AG10803 (cell line): Measurements from ENCODE around the gene EIF5.

Experiments used
- DNase-seq: peaks from one replicate; pipeline ENCODE4 v3.0.0; 2010; ENCODE audit warnings: low read depth
- H3K4me3 ChIP-seq: 2 replicates; pipeline ENCODE4 v1.5.1; 2011; ENCODE audit warnings: mild to moderate bottlenecking, low read length, control low read depth
- TF ChIP-seq, protein P1 (sequence below): conservative IDR thresholded peaks from 2 replicates; pipeline ENCODE4 v1.5.1; 2011; ENCODE audit warnings: mild to moderate bottlenecking, low read length, control low read depth, inconsistent platforms

Gene EIF5

DNA sequence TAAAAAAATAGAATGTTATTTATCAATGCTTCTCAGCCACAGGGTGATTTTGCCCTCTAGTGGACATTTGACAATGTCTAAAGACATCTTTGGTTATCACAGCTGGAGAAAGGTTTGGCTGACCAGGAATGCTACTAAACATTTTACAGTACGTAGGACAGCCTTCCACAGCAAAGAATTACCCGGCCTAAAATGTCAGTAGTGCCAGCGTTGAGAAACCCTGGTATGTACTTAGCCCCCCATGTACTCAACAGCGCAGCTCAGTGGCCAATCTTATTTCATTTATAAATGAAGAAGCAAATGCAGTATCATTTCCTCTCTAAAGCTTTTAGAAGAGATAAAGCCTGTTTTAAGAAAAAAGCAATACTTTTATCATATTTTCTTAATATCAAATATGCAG lies 57.0 kb downstream of the EIF5 start:
- TF ChIP-seq, protein P1, sequence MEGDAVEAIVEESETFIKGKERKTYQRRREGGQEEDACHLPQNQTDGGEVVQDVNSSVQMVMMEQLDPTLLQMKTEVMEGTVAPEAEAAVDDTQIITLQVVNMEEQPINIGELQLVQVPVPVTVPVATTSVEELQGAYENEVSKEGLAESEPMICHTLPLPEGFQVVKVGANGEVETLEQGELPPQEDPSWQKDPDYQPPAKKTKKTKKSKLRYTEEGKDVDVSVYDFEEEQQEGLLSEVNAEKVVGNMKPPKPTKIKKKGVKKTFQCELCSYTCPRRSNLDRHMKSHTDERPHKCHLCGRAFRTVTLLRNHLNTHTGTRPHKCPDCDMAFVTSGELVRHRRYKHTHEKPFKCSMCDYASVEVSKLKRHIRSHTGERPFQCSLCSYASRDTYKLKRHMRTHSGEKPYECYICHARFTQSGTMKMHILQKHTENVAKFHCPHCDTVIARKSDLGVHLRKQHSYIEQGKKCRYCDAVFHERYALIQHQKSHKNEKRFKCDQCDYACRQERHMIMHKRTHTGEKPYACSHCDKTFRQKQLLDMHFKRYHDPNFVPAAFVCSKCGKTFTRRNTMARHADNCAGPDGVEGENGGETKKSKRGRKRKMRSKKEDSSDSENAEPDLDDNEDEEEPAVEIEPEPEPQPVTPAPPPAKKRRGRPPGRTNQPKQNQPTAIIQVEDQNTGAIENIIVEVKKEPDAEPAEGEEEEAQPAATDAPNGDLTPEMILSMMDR, result peak; percentile 72
- no peak overlapping the region for H3K4me3 ChIP-seq
- DNase-seq, result peak; percentile 92

DNA sequence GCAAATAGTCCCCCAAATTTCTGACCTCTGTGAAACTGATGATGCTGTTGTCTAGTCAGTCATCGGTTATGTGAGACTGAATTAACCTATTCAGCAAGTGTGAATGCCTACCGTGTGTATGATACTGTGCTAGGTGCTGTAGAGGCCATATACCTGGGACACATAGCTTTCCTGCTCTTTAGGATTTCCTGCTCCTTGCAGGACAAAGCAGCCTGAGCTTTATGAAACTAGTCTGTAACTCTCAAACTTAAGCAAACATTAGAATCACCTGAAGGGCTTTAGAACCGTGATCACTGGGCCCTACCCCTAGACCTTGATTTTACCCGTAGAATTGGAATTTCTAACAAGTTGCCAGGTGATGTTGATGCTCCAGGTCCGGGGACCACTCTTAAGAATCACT lies 58.1 kb downstream of the EIF5 start:
- TF ChIP-seq, protein P1, result no peak
- no peak overlapping the region for H3K4me3 ChIP-seq
- DNase-seq, result no peak

DNA sequence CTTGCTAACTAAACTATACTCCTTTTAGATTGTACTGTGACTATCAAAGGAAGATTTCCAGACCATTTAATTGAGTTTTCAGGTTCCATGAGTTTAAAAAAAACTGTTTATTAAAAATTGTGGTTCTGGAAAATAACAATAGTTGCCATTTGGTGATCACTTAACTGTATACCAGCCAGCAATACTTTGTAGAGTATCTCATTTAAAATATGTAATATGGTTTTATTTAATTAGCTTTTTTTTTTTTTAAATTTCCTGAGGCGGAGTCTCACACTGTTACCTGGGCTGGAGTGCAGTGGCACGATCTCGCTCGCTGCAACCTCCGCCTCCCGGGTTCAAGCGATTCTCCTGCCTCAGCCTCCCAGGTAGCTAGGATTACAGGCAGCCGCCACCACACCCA lies 58.5 kb downstream of the EIF5 start:
- TF ChIP-seq, protein P1, result no peak
- H3K4me3 ChIP-seq, result no peak overlapping the region
- DNase-seq, result no peak

DNA sequence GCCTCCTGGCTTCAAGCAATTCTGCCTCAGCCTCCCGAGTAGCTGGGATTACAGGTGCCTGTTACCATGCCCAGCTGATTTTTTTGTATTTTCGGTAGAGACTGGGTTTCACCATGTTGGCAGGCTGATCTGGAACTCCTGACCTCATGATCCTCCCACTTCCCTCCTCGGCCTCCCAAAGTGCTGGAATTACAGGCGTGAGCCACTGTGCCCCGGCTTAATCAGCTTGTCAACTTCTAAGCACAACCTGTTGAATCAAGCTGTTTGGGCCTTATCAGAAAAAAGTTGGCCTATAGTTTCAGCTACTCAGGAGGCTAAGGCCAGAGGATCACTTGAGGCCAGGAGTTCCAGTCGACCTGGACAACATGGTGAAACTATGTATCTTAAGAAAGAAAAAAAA lies 59.0 kb downstream of the EIF5 start:
- TF ChIP-seq, protein P1, result no peak
- DNase-seq, result no peak
- H3K4me3 ChIP-seq, result no peak overlapping the region

DNA sequence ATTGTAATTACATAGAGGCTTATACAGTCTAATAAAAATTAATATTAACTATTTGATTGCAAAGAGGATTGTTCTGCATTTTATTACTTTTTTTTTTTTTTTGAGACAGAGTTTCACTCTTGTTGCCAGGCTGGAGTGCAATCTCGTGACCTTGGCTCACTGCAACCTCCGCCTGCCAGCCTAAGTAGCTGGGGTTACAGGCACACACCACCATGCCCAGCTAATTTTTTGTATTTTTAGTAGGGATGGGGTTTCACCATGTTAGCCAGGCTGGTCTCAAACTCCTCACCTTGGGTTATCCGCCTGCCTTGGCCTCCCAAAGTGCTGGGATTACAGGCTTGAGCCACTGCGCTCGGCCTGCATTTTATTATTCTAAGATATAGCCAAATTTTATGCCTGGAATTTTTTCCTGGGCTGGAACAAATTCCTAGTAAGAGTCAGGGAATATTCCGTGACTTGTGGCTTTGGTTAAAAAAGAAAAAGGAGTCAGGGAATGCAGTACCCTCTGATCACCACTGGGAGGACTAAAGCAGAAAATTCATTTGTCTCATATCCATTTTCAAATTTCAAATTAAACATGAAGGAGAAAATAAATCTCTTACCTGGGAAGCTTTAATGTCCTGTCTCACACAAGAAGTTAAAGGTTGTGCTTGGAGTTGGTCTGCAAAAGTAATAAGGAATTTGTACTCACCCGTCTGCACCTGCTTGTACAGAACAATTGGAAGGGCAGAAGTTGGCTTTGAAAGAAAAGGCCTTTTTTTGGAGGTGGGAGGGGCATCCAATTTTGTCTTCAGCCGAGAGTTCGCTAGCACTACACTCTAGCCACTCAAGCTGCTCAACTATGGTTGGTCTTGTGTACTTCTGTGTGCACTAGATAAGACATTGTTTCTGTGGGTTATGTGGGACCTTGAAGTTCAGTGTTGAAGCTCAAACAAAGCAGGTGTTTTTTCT lies 59.9 kb downstream of the EIF5 start:
- peak; percentile 70 for DNase-seq
- H3K4me3 ChIP-seq, result no peak overlapping the region
- TF ChIP-seq, protein P1, result peak; percentile 82
